Brain microvascular endothelial cell (primary cell): ENCODE measurements around the gene ZNF181.

Experiments
- DNase-seq: peaks from one replicate; pipeline ENCODE4 v3.0.0-alpha.2; 2020
- H3K27ac ChIP-seq: fragments of 250-450 bp; sonication (Bioruptor Pico); 2 replicates; pipeline ENCODE4 v1.5.1; 2020; ENCODE audit warnings: mild to moderate bottlenecking, moderate library complexity
- H3K27me3 ChIP-seq: fragments of 250-450 bp; sonication (Bioruptor Pico); replicated peaks from 2 replicates; pipeline ENCODE4 v1.5.1; 2020; ENCODE audit warnings: mild to moderate bottlenecking
- H3K36me3 ChIP-seq: fragments of 250-450 bp; sonication (Bioruptor Pico); replicated peaks from 2 replicates; pipeline ENCODE4 v1.5.1; 2020; ENCODE audit warnings: mild to moderate bottlenecking
- H3K4me3 ChIP-seq: 2 replicates; pipeline ENCODE4 v1.5.1; 2011; ENCODE audit warnings: low read depth, mild to moderate bottlenecking, control low read depth, low read length, moderate library complexity
- in situ Hi-C: cut with HindIII; loops from 2 replicates; pipeline ENCODE4 v1.10.0; 2017; ENCODE audit warnings: low sequenced_read_pairs, low pct_ligation_motif_present
- TF ChIP-seq, protein P1 (sequence below): IDR thresholded peaks from 2 replicates; pipeline ENCODE4 v1.5.1; 2011; ENCODE audit warnings: low read depth, mild to moderate bottlenecking, moderate library complexity, low read length, control low read depth, inconsistent platforms; ENCODE audit errors: missing control alignments

Gene ZNF181

DNA sequence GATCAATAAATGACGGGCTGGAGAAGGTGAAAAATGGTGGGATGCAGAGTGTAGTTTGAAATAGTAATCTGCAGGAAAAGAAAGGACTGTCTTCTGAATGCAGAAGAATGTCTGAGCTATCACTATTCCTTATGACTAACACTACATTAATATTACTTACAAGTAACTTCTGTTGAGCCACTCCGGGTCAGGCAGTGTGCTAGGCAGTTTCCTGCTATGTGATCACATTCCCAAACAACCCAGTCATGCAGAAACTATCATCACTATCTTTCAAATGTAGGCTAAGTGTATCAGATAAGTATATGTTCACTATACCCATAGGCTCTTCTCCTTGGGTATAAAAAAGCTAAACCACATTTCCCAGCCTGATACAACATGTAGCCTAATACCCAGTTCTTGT lies 32.3 kb downstream of the ZNF181 start:
- Histone ChIP-seq H3K4me3 (no peak overlapping the region), H3K27me3 (no peaks in the 10 kb centered on the region), H3K36me3 (peaks cover 48% of the 10 kb centered on the region), H3K27ac (peak overlapping the region; percentile 45)
- DNase-seq, result peak; percentile 66
- TF ChIP-seq, protein P1, sequence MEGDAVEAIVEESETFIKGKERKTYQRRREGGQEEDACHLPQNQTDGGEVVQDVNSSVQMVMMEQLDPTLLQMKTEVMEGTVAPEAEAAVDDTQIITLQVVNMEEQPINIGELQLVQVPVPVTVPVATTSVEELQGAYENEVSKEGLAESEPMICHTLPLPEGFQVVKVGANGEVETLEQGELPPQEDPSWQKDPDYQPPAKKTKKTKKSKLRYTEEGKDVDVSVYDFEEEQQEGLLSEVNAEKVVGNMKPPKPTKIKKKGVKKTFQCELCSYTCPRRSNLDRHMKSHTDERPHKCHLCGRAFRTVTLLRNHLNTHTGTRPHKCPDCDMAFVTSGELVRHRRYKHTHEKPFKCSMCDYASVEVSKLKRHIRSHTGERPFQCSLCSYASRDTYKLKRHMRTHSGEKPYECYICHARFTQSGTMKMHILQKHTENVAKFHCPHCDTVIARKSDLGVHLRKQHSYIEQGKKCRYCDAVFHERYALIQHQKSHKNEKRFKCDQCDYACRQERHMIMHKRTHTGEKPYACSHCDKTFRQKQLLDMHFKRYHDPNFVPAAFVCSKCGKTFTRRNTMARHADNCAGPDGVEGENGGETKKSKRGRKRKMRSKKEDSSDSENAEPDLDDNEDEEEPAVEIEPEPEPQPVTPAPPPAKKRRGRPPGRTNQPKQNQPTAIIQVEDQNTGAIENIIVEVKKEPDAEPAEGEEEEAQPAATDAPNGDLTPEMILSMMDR, result no peak
- in situ Hi-C loops, result no loop called here

DNA sequence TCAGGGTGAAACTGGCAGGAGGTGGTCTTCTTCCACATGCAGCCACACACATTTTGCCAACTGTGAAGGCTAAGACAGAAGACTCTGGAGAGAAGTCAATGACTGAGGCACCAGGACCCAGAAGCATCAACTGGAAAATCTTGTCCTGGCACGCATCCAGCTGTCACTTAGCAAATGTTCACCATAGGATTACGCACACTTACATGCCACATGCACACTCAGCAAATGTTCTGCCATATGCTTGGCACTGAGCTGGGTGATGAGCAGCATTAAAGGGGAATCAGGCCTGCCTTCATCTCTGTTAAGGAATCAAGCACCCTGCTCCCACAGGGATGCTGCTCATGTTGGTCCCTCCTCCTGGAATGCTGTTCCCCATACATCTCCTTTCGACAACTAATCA lies 33.9 kb downstream of the ZNF181 start:
- TF ChIP-seq, protein P1, result no peak
- H3K27ac ChIP-seq, result no peak overlapping the region
- in situ Hi-C loops, result no loop called here
- DNase-seq, result no peak
- H3K27me3 ChIP-seq, result no peaks in the 10 kb centered on the region
- peaks cover 48% of the 10 kb centered on the region for H3K36me3 ChIP-seq
- no peak overlapping the region for H3K4me3 ChIP-seq

GRCh38 chr19:34772697-34773554 lies 38.9 kb downstream of the ZNF181 start, which contains the start of gene ZNF599:
ZNF599 (minus strand) TSS chr19:34773215; CDS start chr19:34772841, 374 bp downstream.
- peak; percentile 85 for DNase-seq
- in situ Hi-C loops, result no loop called here
- peaks cover 12% of the 10 kb centered on the region for H3K36me3 ChIP-seq
- peak within 1 kb of the TSS; percentile 43 for H3K27ac ChIP-seq
- H3K4me3 ChIP-seq, result peak within 1 kb of the TSS; percentile 78
- no peaks in the 10 kb centered on the region for H3K27me3 ChIP-seq
- TF ChIP-seq, protein P1, result no peak

DNA sequence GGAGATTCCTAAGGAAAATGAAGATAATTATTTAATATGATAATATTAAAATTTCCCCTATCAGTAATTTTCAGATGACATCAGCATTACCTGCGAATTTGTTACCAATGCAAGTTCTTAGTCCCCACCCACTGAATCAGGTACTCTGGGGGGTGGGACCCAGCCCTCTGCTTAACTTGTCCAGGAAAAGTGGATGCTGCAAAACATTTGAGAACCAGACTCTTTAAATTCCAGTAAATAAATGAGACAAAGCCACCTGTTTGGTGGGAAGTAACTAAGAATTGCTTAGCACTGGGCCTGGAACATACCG lies 39.5 kb downstream of the ZNF181 start:
- in situ Hi-C loops, result no loop called here
- peak overlapping the region; percentile 78 for H3K4me3 ChIP-seq
- no peak for DNase-seq
- no peaks in the 10 kb centered on the region for H3K27me3 ChIP-seq
- TF ChIP-seq, protein P1, result no peak
- H3K27ac ChIP-seq, result no peak overlapping the region
- H3K36me3 ChIP-seq, result peaks cover 8% of the 10 kb centered on the region

DNA sequence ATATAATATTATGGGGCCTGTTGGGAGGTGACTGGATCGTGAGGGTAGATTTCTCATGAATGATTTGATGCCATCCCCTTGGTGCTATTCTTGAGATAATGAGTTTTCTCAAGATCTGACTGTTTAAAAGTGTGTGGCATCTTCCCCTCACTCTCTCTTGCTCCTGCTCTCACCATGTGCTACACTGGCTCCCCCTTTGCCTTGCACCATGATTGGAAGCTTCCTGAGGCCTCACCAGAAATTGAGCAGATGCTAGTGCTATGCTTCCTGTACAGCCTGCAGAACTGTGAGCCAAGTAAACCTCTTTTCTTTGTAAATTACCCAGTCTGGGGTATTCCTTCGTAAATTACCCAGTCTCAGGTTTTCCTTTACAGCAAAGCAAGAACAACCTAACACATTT lies 40.8 kb downstream of the ZNF181 start:
- TF ChIP-seq, protein P1, result no peak
- no peak for DNase-seq
- Histone ChIP-seq H3K36me3 (no peaks in the 10 kb centered on the region), H3K27me3 (no peaks in the 10 kb centered on the region), H3K27ac (no peak overlapping the region), H3K4me3 (no peak overlapping the region)
- in situ Hi-C loops, result no loop called here
